HFF-Myc (cell line): Measurements from ENCODE around the gene IL1A.

Experiments used
- DNase-seq: peaks from one replicate; pipeline ENCODE4 v3.0.0-alpha.2; 2011; ENCODE audit warnings: low read depth; ENCODE audit errors: extremely low read depth
- H3K4me3 ChIP-seq: replicated peaks from 2 replicates; pipeline ENCODE4 v1.5.1; 2011; ENCODE audit warnings: low read depth, mild to moderate bottlenecking, control low read depth, low read length
- CTCF ChIP-seq: IDR thresholded peaks from 2 replicates; pipeline ENCODE4 v1.5.1; 2012; ENCODE audit warnings: mild to moderate bottlenecking, low read depth, low read length, control low read depth; ENCODE audit errors: missing control alignments

Gene IL1A

GRCh38 chr2:112757265-112757664 lies 27.0 kb downstream of the IL1A start:
- DNase-seq = no peak
- no peak overlapping the region for H3K4me3 ChIP-seq
- TF ChIP-seq CTCF = no peak

GRCh38 chr2:112756207-112756606 lies 28.1 kb downstream of the IL1A start:
- H3K4me3 ChIP-seq = no peak overlapping the region
- TF ChIP-seq CTCF = no peak
- DNase-seq = no peak

- DNase-seq = no peak
- no peak overlapping the region for H3K4me3 ChIP-seq
- TF ChIP-seq CTCF = no peak
Observed at GRCh38 chr2:112755444-112755843, 28.8 kb downstream of the IL1A start.

- no peak for DNase-seq
- no peak overlapping the region for H3K4me3 ChIP-seq
- TF ChIP-seq CTCF = no peak
Observed at GRCh38 chr2:112754564-112754963, 29.7 kb downstream of the IL1A start.

- no peak overlapping the region for H3K4me3 ChIP-seq
- DNase-seq = no peak
- no peak for TF ChIP-seq CTCF
Observed at GRCh38 chr2:112752667-112753066, 31.6 kb downstream of the IL1A start.

GRCh38 chr2:112751451-112752197 lies 32.7 kb downstream of the IL1A start:
- no peak overlapping the region for H3K4me3 ChIP-seq
- no peak for TF ChIP-seq CTCF
- DNase-seq = no peak

GRCh38 chr2:112750560-112750843 lies 33.8 kb downstream of the IL1A start:
- DNase-seq = no peak

More at GRCh38 chr2:112750560-112750843, 33.8 kb downstream of the IL1A start:
- H3K4me3 ChIP-seq = no peak overlapping the region
- TF ChIP-seq CTCF = no peak
